HG02981 (cell line): Measurements from ENCODE around the gene XPA.

Experiments
- ATAC-seq: cut with Tn5 transposase; IDR thresholded peaks from one replicate; pipeline ENCODE4 v1.9.1; 2021; ENCODE audit warnings: mild to moderate bottlenecking, moderate library complexity; ENCODE audit not compliant: unreplicated experiment

Gene XPA

GRCh38 chr9:97659771-97660170, 37.4 kb downstream of the XPA start:
- no peak for ATAC-seq

- no peak for ATAC-seq
Measured at GRCh38 chr9:97658707-97659106, 38.4 kb downstream of the XPA start.

- no peak for ATAC-seq
Measured at GRCh38 chr9:97651646-97652045, 45.5 kb downstream of the XPA start.

GRCh38 chr9:97647996-97648395, 49.1 kb downstream of the XPA start:
- no peak for ATAC-seq

GRCh38 chr9:97645720-97646119, 51.4 kb downstream of the XPA start:
- ATAC-seq, result no peak

- ATAC-seq, result no peak
Measured at GRCh38 chr9:97640325-97640724, 56.8 kb downstream of the XPA start.

GRCh38 chr9:97638666-97639065, 58.5 kb downstream of the XPA start:
- ATAC-seq, result no peak

- ATAC-seq, result no peak
Measured at GRCh38 chr9:97636903-97637302, 60.2 kb downstream of the XPA start.

- no peak for ATAC-seq
Measured at GRCh38 chr9:97635026-97635425, 62.1 kb downstream of the XPA start.

- ATAC-seq, result peak; percentile 0
Measured at GRCh38 chr9:97633859-97634490, 63.2 kb downstream of the XPA start.

- peak; percentile 84 for ATAC-seq
Measured at GRCh38 chr9:97632985-97633858, 63.9 kb downstream of the XPA start, which contains the start of the genes NCBP1 and TSTD2. Gene NCBP1, plus strand, starts transcription at chr9:97633821. Its CDS starts 61 bp downstream, at chr9:97633882. Gene TSTD2, minus strand, starts transcription at chr9:97633368. Its CDS starts 5,806 bp downstream, at chr9:97627562.

- ATAC-seq, result peak; percentile 5
Measured at GRCh38 chr9:97632248-97632984, 64.7 kb downstream of the XPA start.

GRCh38 chr9:97630591-97630990, 66.5 kb downstream of the XPA start:
- no peak for ATAC-seq

- ATAC-seq, result no peak
Measured at GRCh38 chr9:97629156-97629555, 68.0 kb downstream of the XPA start.

GRCh38 chr9:97628668-97629067, 68.5 kb downstream of the XPA start:
- ATAC-seq, result no peak

GRCh38 chr9:97627624-97628023, 69.5 kb downstream of the XPA start:
- no peak for ATAC-seq

GRCh38 chr9:97625620-97626019, 71.5 kb downstream of the XPA start:
- ATAC-seq, result no peak
